GM21529 (cell line): ENCODE measurements around the gene FBN1.

Experiments used
- ATAC-seq: cut with Tn5 transposase; IDR thresholded peaks from one replicate; pipeline ENCODE4 v1.9.1; 2021; ENCODE audit not compliant: unreplicated experiment

FBN1 gene

GRCh38 chr15:48584090-48584811 is 61.3 kb downstream of the FBN1 start:
- ATAC-seq, result no peak

GRCh38 chr15:48582452-48583247 is 62.9 kb downstream of the FBN1 start:
- ATAC-seq, result no peak

- ATAC-seq, result no peak
Measured at GRCh38 chr15:48581219-48581618, 64.3 kb downstream of the FBN1 start.

GRCh38 chr15:48580736-48581135 is 64.8 kb downstream of the FBN1 start:
- ATAC-seq, result no peak

- ATAC-seq, result no peak
Measured at GRCh38 chr15:48579945-48580671, 65.4 kb downstream of the FBN1 start.

- no peak for ATAC-seq
Measured at GRCh38 chr15:48578965-48579364, 66.5 kb downstream of the FBN1 start.

GRCh38 chr15:48577469-48577868 is 68.0 kb downstream of the FBN1 start:
- ATAC-seq, result no peak

- ATAC-seq, result no peak
Measured at GRCh38 chr15:48574187-48574586, 71.3 kb downstream of the FBN1 start.

- no peak for ATAC-seq
Measured at GRCh38 chr15:48573780-48574179, 71.7 kb downstream of the FBN1 start.

- no peak for ATAC-seq
Measured at GRCh38 chr15:48572823-48573222, 72.7 kb downstream of the FBN1 start.

- no peak for ATAC-seq
Measured at GRCh38 chr15:48571510-48571909, 74.0 kb downstream of the FBN1 start.

GRCh38 chr15:48570822-48571221 is 74.7 kb downstream of the FBN1 start:
- no peak for ATAC-seq

- no peak for ATAC-seq
Measured at GRCh38 chr15:48569591-48570302, 75.8 kb downstream of the FBN1 start.

GRCh38 chr15:48566668-48567067 is 78.8 kb downstream of the FBN1 start:
- no peak for ATAC-seq

- no peak for ATAC-seq
Measured at GRCh38 chr15:48565560-48566482, 79.7 kb downstream of the FBN1 start.

- ATAC-seq, result no peak
Measured at GRCh38 chr15:48564690-48565089, 80.8 kb downstream of the FBN1 start.

- ATAC-seq, result no peak
Measured at GRCh38 chr15:48563934-48564333, 81.6 kb downstream of the FBN1 start.

GRCh38 chr15:48560321-48561051 is 85.0 kb downstream of the FBN1 start:
- ATAC-seq, result peak; percentile 75

GRCh38 chr15:48559285-48559684 is 86.2 kb downstream of the FBN1 start:
- ATAC-seq, result no peak
